Measurements from ENCODE around the gene CYP4V2.

CYP4V2 gene

DNA sequence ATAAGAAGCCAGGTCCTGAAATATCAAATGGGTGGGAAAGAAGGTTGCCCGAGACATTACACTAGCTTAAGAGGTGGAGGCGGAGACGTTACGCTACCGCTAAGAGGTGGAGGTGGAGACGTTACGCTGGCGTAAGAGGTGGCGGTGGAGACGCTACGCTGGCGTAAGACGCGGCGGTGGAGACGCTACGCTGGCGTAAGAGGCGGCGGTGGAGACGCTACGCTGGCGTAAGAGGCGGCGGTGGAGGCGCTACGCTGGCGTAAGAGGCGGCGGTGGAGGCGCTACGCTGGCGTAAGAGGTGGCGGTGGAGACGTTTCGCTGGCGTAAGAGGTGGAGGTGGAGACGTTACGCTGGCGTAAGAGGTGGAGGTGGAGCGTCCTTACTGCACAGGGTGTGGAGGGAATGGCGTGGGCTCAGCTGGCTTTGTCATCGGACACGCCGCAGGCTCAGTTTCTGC lies 12.8 kb downstream of the CYP4V2 start:
- no peaks in the 10 kb centered on the region for H3K36me3 ChIP-seq (ENCODE audit: control insufficient read depth, insufficient read depth, low read length)
- H3K4me3 ChIP-seq (replicated peaks; ENCODE audit: low read depth, low read length): peak overlapping the region; percentile 61
- TF ChIP-seq, protein P1, sequence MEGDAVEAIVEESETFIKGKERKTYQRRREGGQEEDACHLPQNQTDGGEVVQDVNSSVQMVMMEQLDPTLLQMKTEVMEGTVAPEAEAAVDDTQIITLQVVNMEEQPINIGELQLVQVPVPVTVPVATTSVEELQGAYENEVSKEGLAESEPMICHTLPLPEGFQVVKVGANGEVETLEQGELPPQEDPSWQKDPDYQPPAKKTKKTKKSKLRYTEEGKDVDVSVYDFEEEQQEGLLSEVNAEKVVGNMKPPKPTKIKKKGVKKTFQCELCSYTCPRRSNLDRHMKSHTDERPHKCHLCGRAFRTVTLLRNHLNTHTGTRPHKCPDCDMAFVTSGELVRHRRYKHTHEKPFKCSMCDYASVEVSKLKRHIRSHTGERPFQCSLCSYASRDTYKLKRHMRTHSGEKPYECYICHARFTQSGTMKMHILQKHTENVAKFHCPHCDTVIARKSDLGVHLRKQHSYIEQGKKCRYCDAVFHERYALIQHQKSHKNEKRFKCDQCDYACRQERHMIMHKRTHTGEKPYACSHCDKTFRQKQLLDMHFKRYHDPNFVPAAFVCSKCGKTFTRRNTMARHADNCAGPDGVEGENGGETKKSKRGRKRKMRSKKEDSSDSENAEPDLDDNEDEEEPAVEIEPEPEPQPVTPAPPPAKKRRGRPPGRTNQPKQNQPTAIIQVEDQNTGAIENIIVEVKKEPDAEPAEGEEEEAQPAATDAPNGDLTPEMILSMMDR (IDR thresholded peaks at IDR 0.05; ENCODE audit: insufficient read depth, low read length, poor library complexity, severe bottlenecking): no peak
- DNase-seq (ENCODE audit: extremely low read depth, insufficient read length): peak; percentile 72
- no peaks in the 10 kb centered on the region for H3K27me3 ChIP-seq (replicated peaks; ENCODE audit: control insufficient read depth, insufficient read depth, low read length)

- Histone ChIP-seq H3K36me3 (ENCODE audit: control insufficient read depth, insufficient read depth, low read length) (no peaks in the 10 kb centered on the region), H3K4me3 (replicated peaks; ENCODE audit: low read depth, low read length) (peak overlapping the region; percentile 61), H3K27me3 (replicated peaks; ENCODE audit: control insufficient read depth, insufficient read depth, low read length) (no peaks in the 10 kb centered on the region)
- TF ChIP-seq, protein P1 (IDR thresholded peaks at IDR 0.05; ENCODE audit: insufficient read depth, low read length, poor library complexity, severe bottlenecking): no peak
- DNase-seq (ENCODE audit: extremely low read depth, insufficient read length): no peak
Observed at GRCh38 chr4:186204686-186205085, 13.3 kb downstream of the CYP4V2 start.

GRCh38 chr4:186205156-186205555 lies 13.8 kb downstream of the CYP4V2 start:
- TF ChIP-seq, protein P1 (IDR thresholded peaks at IDR 0.05; ENCODE audit: insufficient read depth, low read length, poor library complexity, severe bottlenecking): no peak
- Histone ChIP-seq H3K4me3 (replicated peaks; ENCODE audit: low read depth, low read length) (no peak overlapping the region), H3K36me3 (ENCODE audit: control insufficient read depth, insufficient read depth, low read length) (no peaks in the 10 kb centered on the region), H3K27me3 (replicated peaks; ENCODE audit: control insufficient read depth, insufficient read depth, low read length) (no peaks in the 10 kb centered on the region)
- no peak for DNase-seq (ENCODE audit: extremely low read depth, insufficient read length)

DNA sequence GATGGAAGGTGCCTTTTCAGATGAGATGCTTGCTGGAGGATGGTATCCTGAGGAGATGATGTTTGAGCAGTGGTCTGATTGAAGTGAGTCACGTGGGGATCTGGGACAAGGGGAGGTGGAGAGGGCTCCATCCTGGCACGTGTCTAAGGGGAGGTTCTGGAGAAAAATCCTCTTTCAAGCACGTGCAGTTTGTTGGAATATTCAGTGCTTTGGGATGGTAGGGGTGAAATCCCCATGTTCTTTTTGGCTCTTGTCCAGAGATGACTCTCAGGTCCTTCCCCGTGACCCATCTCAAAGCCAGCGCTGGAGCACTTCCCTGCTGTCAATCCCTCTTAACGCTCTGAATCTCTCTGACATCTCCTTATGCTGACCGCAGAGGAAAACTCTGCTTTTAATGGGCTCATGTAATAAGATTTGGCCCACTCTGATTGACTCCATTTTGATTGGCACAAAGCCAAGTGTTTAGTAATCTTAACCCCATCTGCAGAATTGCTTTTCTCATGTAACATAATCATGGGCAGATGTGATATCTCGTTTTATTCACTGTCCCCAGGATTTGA lies 25.2 kb downstream of the CYP4V2 start:
- Histone ChIP-seq H3K36me3 (ENCODE audit: control insufficient read depth, insufficient read depth, low read length) (no peaks in the 10 kb centered on the region), H3K4me3 (replicated peaks; ENCODE audit: low read depth, low read length) (no peak overlapping the region), H3K27me3 (replicated peaks; ENCODE audit: control insufficient read depth, insufficient read depth, low read length) (no peaks in the 10 kb centered on the region)
- TF ChIP-seq, protein P1 (IDR thresholded peaks at IDR 0.05; ENCODE audit: insufficient read depth, low read length, poor library complexity, severe bottlenecking): no peak
- DNase-seq (ENCODE audit: extremely low read depth, insufficient read length): no peak

- H3K27me3 ChIP-seq (replicated peaks; ENCODE audit: control insufficient read depth, insufficient read depth, low read length): no peaks in the 10 kb centered on the region
- no peak overlapping the region for H3K4me3 ChIP-seq (replicated peaks; ENCODE audit: low read depth, low read length)
- TF ChIP-seq, protein P1 (IDR thresholded peaks at IDR 0.05; ENCODE audit: insufficient read depth, low read length, poor library complexity, severe bottlenecking): no peak
- no peaks in the 10 kb centered on the region for H3K36me3 ChIP-seq (ENCODE audit: control insufficient read depth, insufficient read depth, low read length)
- DNase-seq (ENCODE audit: extremely low read depth, insufficient read length): no peak
Observed at GRCh38 chr4:186217733-186218293, 26.4 kb downstream of the CYP4V2 start.
